DOHH2 (cell line): ENCODE data around the gene RALGDS.

Experiments used
- H3F3A ChIP-seq: fragments of 200-600 bp; sonication (generic), shearing (Covaris generic); 2 replicates; pipeline ENCODE4 v1.6.0; 2016; ENCODE audit warnings: antibody characterized with exemption, mild to moderate bottlenecking; ENCODE audit not compliant: control insufficient read depth, insufficient read depth
- H3K27ac ChIP-seq: fragments of 200-600 bp; sonication (generic); 2 replicates; pipeline ENCODE4 v1.5.1; 2014; ENCODE audit warnings: low read depth, mild to moderate bottlenecking, low read length, moderate library complexity
- H3K27me3 ChIP-seq: fragments of 200-600 bp; sonication (generic); 2 replicates; pipeline ENCODE4 v1.6.1; 2014; ENCODE audit warnings: mild to moderate bottlenecking, low read length, mixed read lengths; ENCODE audit not compliant: control insufficient read depth
- H3K36me3 ChIP-seq: fragments of 200-600 bp; sonication (generic); 2 replicates; pipeline ENCODE4 v1.6.1; 2014; ENCODE audit warnings: mild to moderate bottlenecking, low read length, moderate library complexity, mixed read lengths; ENCODE audit not compliant: control insufficient read depth
- H3K4me1 ChIP-seq: fragments of 200-600 bp; sonication (generic); 2 replicates; pipeline ENCODE4 v1.6.1; 2014; ENCODE audit warnings: mild to moderate bottlenecking, low read length, mixed read lengths; ENCODE audit not compliant: control insufficient read depth
- H3K4me2 ChIP-seq: fragments of 200-600 bp; sonication (generic); 2 replicates; pipeline ENCODE4 v1.6.0; 2014; ENCODE audit warnings: mild to moderate bottlenecking, low read length, moderate library complexity
- H3K4me3 ChIP-seq: fragments of 200-600 bp; sonication (generic); 2 replicates; pipeline ENCODE4 v1.5.1; 2014; ENCODE audit warnings: mild to moderate bottlenecking, low read length, mixed read lengths
- H3K79me2 ChIP-seq: fragments of 200-600 bp; sonication (generic); 2 replicates; pipeline ENCODE4 v1.6.1; 2014; ENCODE audit warnings: mild to moderate bottlenecking, low read length, mixed read lengths; ENCODE audit not compliant: control insufficient read depth
- H3K9me2 ChIP-seq: fragments of 200-600 bp; sonication (generic); replicated peaks from 2 replicates; pipeline ENCODE4 v1.6.1; 2014; ENCODE audit warnings: mild to moderate bottlenecking, low read length, mixed read lengths; ENCODE audit not compliant: control insufficient read depth
- H3K9me3 ChIP-seq: fragments of 200-600 bp; sonication (generic); 2 replicates; pipeline ENCODE4 v1.6.1; 2014; ENCODE audit warnings: antibody characterized with exemption, low read length, mixed read lengths; ENCODE audit not compliant: control insufficient read depth, insufficient read depth
- H4K20me1 ChIP-seq: fragments of 200-600 bp; sonication (generic); 2 replicates; pipeline ENCODE4 v1.6.0; 2014; ENCODE audit warnings: low read depth, mild to moderate bottlenecking, antibody characterized with exemption, low read length, moderate library complexity; ENCODE audit not compliant: control insufficient read depth, insufficient read depth
- EZH2phosphoT487 ChIP-seq: fragments of 200-600 bp; sonication (generic); IDR thresholded peaks from 2 replicates; pipeline ENCODE4 v1.6.1; 2017; ENCODE audit warnings: borderline replicate concordance, mild to moderate bottlenecking, antibody characterized with exemption, low read length, moderate library complexity, mixed read lengths
- TF ChIP-seq, protein P1 (sequence below): fragments of 200-600 bp; sonication (generic); IDR thresholded peaks from one replicate; pipeline ENCODE4 v1.5.1; 2014; ENCODE audit warnings: antibody characterized with exemption, mild to moderate bottlenecking, low read depth, low read length; ENCODE audit not compliant: poor library complexity, severe bottlenecking

Gene RALGDS

DNA sequence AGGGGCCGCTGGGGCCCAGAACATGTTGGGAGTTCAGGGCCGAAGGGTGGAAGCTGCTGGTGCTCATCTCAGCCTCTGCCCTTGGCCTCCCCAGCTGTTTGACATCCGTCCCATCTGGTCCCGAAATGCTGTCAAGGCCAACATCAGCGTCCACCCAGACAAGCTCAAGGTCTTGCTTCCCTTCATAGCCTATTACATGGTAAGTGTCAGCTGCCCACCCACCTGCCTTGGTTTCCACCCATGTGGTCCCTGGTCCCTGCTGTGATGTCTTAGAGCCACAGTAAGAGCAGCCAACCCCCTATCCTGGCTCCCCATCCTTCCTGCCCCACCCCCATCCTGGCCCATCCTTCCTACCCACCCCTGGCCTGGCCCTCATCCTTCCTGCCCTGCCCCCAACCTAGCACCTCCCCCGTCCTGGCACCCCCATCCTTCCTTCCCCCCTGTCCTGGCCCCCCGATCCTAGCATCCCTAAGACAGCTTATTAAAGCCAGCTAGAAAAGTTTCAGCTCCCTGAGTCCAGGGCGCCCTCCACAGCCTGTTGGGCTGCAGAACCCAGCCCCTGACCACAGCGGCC is 69.0 kb downstream of the RALGDS start:
- Histone ChIP-seq H3K27me3 (no peaks in the 10 kb centered on the region), H4K20me1 (no peaks in the 10 kb centered on the region), H3F3A (no peaks in the 10 kb centered on the region), H3K4me3 (no peak overlapping the region), H3K79me2 (no peaks in the 10 kb centered on the region), H3K4me1 (no peaks in the 10 kb centered on the region), H3K4me2 (no peak overlapping the region), H3K9me3 (no peaks in the 10 kb centered on the region), H3K36me3 (peaks cover 70% of the 10 kb centered on the region), H3K27ac (no peak overlapping the region), H3K9me2 (no peaks in the 10 kb centered on the region)
- TF ChIP-seq, protein P1, sequence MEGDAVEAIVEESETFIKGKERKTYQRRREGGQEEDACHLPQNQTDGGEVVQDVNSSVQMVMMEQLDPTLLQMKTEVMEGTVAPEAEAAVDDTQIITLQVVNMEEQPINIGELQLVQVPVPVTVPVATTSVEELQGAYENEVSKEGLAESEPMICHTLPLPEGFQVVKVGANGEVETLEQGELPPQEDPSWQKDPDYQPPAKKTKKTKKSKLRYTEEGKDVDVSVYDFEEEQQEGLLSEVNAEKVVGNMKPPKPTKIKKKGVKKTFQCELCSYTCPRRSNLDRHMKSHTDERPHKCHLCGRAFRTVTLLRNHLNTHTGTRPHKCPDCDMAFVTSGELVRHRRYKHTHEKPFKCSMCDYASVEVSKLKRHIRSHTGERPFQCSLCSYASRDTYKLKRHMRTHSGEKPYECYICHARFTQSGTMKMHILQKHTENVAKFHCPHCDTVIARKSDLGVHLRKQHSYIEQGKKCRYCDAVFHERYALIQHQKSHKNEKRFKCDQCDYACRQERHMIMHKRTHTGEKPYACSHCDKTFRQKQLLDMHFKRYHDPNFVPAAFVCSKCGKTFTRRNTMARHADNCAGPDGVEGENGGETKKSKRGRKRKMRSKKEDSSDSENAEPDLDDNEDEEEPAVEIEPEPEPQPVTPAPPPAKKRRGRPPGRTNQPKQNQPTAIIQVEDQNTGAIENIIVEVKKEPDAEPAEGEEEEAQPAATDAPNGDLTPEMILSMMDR, result no peak
- TF ChIP-seq EZH2phosphoT487, result no peak

DNA sequence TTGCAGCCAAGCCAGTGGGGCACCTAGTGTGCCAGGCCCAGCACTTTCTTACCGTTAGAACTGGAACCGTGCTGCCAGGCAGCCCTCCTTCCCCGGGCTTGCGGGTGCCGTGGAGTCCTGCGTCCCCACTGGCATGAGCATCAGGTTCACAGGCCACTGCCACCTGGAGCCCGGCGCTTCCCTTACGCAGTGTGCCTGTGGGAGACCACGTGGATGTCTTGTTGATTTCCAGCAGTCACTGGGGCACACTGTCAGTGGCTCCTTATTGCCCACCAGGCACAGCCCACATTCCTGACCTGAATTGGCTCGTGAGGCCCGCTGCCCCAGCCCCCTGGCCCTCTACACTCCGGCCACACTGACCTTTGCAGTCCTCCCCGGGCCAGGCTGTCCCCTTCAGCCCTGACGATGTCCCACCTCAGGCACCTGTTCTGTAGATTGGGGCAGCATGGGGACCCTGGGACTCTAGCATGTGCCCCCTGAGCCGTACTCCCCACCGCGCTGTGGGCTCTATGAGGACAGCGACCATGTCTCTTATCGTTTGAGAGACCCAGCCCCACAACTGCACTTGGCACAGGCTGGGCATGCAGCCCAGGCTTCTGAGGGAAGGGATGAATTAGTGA is 69.6 kb downstream of the RALGDS start:
- Histone ChIP-seq H3K79me2 (no peaks in the 10 kb centered on the region), H3K9me2 (no peaks in the 10 kb centered on the region), H3K4me3 (no peak overlapping the region), H3K4me1 (no peaks in the 10 kb centered on the region), H3F3A (no peaks in the 10 kb centered on the region), H3K27ac (no peak overlapping the region), H3K9me3 (no peaks in the 10 kb centered on the region), H3K4me2 (no peak overlapping the region), H3K27me3 (no peaks in the 10 kb centered on the region), H3K36me3 (peaks cover 71% of the 10 kb centered on the region), H4K20me1 (no peaks in the 10 kb centered on the region)
- TF ChIP-seq, protein P1, result no peak
- TF ChIP-seq EZH2phosphoT487, result no peak

DNA sequence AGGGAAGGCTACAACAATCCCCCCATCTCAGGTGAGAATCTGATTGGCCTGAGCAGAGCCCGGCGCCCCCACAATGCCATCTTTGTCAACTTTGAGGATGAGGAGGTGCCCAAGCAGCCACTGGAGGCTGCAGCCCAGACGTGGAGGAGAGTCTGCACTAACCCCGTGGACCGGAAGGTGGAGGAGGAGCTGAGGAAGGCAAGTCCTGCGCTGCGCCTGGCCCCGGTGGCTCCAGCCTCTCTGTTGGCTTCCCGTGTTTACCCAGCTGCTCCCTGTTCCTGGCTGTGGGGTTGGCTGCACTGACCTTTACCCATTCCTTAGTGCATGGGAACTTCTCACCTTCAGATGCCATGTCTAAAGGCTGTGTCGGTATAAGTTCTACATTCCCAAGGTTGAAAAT is 70.3 kb downstream of the RALGDS start:
- no peaks in the 10 kb centered on the region for H3K9me2 ChIP-seq
- no peaks in the 10 kb centered on the region for H3K9me3 ChIP-seq
- no peaks in the 10 kb centered on the region for H4K20me1 ChIP-seq
- no peaks in the 10 kb centered on the region for H3K4me1 ChIP-seq
- H3K27ac ChIP-seq, result no peak overlapping the region
- no peak overlapping the region for H3K4me3 ChIP-seq
- no peaks in the 10 kb centered on the region for H3K79me2 ChIP-seq
- no peak for TF ChIP-seq EZH2phosphoT487
- TF ChIP-seq, protein P1, result no peak
- H3K36me3 ChIP-seq, result peaks cover 71% of the 10 kb centered on the region
- no peaks in the 10 kb centered on the region for H3K27me3 ChIP-seq
- H3F3A ChIP-seq, result no peaks in the 10 kb centered on the region
- H3K4me2 ChIP-seq, result no peak overlapping the region
